HepG2 (cell line): ENCODE results near the gene RNF4.

Experiments
- POLR2AphosphoS5 ChIP-seq: IDR thresholded peaks from 2 replicates; pipeline ENCODE4 v1.6.1; 2012; ENCODE audit warnings: low read depth, low read length
- SIN3A ChIP-seq: IDR thresholded peaks from 2 replicates; pipeline ENCODE4 v1.6.1; 2011; ENCODE audit warnings: low read depth, mild to moderate bottlenecking, control low read depth, low read length, borderline replicate concordance
- SNAI1 ChIP-seq: sonication (generic); formaldehyde crosslinking; IDR thresholded peaks from 2 replicates; pipeline ENCODE4 v1.5.0; 2020; ENCODE audit warnings: mild to moderate bottlenecking, missing genetic modification reagents, borderline replicate concordance
- ZFP36 ChIP-seq: fragments of 150-350 bp; IDR thresholded peaks from 2 replicates; pipeline ENCODE4 v1.6.1; 2018; ENCODE audit warnings: borderline replicate concordance, low read length, low read depth; ENCODE audit not compliant: partially characterized antibody
- ZKSCAN8 ChIP-seq: IDR thresholded peaks from 2 replicates; pipeline ENCODE4 v1.6.1; 2016; ENCODE audit warnings: borderline replicate concordance, missing genetic modification reagents, missing compliant biosample characterization
- TF ChIP-seq, protein P1 (sequence below): sonication (generic); formaldehyde crosslinking; IDR thresholded peaks from 2 replicates; pipeline ENCODE4 v1.9.0; 2021; ENCODE audit warnings: missing genetic modification reagents, borderline replicate concordance
- TF ChIP-seq, protein P2 (sequence below), 2 experiments: IDR thresholded peaks; 2 replicates each; pipeline ENCODE4 v1.6.1; 2011 to 2012; ENCODE audit warnings: low read length in 2 of 2, borderline replicate concordance in 1 of 2, low read depth in 1 of 2, mild to moderate bottlenecking in 1 of 2, moderate library complexity in 1 of 2

DNA sequence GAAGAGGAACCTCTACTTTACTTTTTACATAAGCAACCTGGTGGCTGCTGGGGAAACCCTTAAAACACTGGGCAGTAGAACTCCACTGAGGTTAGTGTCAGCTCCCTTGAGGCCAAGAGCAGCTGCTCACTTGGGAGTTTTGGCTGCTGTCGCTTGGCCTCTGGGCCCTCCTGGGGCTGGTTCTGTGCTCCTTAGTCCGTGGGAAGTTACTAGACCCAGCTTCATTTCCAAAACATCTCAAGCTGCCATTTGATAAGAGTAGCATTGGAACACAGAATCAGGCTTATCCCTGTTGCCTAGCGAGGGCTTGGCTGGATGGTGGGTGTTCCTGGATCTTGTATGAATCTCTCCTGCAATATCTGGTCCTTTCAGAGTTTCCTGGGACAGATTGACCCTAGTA lies 26.1 kb downstream of the RNF4 start:
- TF ChIP-seq SIN3A (no peak), SNAI1 (CRISPR knock-in tag) (no peak), POLR2AphosphoS5 (no peak), ZFP36 (no peak), ZKSCAN8 (CRISPR knock-in tag) (no peak)
- TF ChIP-seq, protein P1, sequence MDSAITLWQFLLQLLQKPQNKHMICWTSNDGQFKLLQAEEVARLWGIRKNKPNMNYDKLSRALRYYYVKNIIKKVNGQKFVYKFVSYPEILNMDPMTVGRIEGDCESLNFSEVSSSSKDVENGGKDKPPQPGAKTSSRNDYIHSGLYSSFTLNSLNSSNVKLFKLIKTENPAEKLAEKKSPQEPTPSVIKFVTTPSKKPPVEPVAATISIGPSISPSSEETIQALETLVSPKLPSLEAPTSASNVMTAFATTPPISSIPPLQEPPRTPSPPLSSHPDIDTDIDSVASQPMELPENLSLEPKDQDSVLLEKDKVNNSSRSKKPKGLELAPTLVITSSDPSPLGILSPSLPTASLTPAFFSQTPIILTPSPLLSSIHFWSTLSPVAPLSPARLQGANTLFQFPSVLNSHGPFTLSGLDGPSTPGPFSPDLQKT = no peak
- TF ChIP-seq, protein P2, sequence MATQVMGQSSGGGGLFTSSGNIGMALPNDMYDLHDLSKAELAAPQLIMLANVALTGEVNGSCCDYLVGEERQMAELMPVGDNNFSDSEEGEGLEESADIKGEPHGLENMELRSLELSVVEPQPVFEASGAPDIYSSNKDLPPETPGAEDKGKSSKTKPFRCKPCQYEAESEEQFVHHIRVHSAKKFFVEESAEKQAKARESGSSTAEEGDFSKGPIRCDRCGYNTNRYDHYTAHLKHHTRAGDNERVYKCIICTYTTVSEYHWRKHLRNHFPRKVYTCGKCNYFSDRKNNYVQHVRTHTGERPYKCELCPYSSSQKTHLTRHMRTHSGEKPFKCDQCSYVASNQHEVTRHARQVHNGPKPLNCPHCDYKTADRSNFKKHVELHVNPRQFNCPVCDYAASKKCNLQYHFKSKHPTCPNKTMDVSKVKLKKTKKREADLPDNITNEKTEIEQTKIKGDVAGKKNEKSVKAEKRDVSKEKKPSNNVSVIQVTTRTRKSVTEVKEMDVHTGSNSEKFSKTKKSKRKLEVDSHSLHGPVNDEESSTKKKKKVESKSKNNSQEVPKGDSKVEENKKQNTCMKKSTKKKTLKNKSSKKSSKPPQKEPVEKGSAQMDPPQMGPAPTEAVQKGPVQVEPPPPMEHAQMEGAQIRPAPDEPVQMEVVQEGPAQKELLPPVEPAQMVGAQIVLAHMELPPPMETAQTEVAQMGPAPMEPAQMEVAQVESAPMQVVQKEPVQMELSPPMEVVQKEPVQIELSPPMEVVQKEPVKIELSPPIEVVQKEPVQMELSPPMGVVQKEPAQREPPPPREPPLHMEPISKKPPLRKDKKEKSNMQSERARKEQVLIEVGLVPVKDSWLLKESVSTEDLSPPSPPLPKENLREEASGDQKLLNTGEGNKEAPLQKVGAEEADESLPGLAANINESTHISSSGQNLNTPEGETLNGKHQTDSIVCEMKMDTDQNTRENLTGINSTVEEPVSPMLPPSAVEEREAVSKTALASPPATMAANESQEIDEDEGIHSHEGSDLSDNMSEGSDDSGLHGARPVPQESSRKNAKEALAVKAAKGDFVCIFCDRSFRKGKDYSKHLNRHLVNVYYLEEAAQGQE (IDR thresholded peaks at IDR 0.05; ENCODE audit: borderline replicate concordance in 1 of 2, low read depth in 1 of 2, low read length in 2 of 2) = no peak
